DMS153 treated with DMSO at 0.1 percent for 48 hours (cell line): ENCODE data around the gene PDLIM5.

Experiments
- DNase-seq: peaks from one replicate; lab custom pipeline; 2025; ENCODE audit not compliant: unreplicated experiment; lab: John Stamatoyannopoulos, UW

Gene PDLIM5

DNA sequence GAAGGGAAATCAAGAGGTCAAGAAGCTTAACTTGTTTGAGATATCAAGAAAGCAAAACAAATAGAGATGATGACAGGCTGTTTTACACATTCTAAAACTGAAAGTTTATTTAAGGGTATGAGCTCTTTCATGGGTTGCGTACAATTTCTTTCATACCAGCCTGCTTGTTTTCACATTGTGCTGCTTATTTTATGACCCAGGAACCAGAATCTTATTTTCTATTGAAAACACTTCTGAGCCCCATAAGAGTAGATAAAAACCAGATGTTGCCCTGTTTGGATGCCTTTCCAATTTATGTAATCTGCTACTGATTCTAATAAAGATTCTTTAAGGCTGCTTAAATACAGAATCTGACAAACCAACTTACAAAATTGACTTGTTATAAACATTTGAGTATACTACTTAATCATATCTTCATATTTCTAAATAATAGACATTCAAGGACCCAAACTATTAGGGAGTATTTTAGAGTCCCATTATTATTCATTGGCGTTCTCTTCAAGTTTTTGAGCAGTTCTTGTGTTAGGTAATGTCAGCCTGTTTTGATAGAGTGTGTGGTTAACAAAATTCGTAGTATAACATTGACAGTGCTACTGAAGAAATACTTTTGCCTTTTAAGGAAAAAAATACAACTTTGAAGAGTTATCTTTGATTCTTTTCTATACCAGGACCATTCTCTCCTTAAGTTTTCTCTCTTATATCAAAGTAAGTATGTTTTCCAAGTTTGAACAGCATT is 74.4 kb downstream of the PDLIM5 start:
- DNase-seq = no peak

GRCh38 chr4:94527556-94528233 is 76.0 kb downstream of the PDLIM5 start:
- no peak for DNase-seq

DNA sequence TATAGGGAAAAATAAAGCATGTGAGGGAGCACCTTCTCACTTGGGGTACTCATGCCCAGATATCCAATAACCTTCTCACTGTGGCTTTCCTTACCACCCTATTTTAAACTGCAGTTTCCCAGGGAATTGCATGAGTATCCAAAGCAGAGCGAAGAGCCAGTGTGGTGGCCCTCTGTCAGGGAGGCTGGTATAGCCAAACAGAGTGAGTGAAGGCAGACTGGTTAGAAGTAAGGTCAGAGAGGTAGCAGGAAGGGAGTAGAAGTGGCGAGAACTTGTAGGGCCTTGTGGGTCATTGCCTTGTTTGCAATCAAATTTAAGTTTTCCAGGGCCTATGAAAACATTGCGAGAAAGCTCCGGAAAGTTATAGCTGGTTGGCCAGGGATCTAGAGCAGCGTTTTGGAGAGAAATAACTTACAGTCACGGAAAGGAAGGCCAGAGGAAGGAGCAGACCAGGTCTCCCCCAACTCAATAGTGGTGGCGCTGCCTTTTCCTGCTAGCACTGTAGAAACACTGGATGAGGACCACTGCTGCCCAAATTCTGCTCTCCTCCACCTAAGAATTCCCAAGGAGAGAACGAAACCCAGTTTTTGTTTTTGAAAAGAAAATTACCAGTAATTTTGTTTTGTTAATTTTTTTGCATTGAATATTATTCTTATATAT is 77.2 kb downstream of the PDLIM5 start:
- DNase-seq = no peak

DNA sequence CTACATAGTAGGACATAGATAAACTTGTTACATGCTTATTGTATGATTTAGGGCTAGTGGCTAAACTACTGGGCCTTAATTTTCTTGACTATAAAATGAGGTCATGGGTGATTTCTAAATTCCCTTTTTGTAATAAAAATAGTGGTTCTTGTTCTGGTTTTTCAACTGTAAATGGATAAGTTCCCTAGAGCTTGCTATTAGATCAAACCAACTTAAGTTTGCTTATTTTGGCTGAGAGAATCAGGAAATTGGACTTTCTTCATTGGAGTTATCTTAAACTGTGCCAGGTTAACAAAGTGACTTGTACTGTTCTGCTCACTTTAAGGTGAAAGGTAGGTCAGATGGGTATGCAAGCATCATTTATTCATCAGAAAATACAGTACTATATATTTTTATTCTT is 78.3 kb downstream of the PDLIM5 start:
- DNase-seq = no peak

GRCh38 chr4:94531991-94532789 is 80.4 kb downstream of the PDLIM5 start:
- DNase-seq = no peak

- DNase-seq = peak; percentile 70
Observed at GRCh38 chr4:94533405-94534223, 81.9 kb downstream of the PDLIM5 start.

GRCh38 chr4:94534401-94535312 is 82.9 kb downstream of the PDLIM5 start:
- no peak for DNase-seq

GRCh38 chr4:94536049-94536448 is 84.3 kb downstream of the PDLIM5 start:
- DNase-seq = no peak

- no peak for DNase-seq
Observed at GRCh38 chr4:94536649-94537469, 85.1 kb downstream of the PDLIM5 start.

DNA sequence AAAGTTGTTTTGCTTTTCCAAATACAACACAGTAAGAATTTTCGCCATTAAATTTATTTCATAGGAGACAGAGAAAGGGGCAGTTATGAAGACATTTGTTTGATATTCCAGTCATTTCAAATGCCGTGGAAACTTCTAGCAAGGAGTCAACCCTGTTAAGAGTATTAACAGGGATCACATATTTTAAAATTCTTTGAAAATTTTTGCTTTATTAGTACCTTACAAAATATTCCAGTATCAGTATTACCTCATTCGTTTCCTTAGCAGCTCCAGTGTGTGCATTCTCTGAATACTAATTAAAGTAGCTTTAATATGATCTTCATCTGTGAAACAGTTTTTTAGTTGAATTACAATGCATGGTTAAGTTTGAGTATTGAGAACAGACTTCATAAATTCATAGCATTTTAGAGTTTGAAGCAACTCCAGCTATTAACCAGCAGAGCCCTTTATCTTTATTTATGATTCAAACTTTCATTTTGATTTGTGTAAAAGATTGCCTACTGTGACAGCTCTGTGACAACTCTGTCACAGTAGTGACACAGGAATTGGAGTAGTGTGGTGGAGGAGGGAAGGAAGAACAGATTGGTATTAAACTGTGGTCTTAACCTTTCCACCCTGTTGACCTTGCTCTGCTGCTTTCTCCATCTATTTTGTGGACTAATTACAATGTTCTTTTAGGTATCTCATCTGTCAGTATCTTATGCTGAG is 86.3 kb downstream of the PDLIM5 start:
- no peak for DNase-seq

DNA sequence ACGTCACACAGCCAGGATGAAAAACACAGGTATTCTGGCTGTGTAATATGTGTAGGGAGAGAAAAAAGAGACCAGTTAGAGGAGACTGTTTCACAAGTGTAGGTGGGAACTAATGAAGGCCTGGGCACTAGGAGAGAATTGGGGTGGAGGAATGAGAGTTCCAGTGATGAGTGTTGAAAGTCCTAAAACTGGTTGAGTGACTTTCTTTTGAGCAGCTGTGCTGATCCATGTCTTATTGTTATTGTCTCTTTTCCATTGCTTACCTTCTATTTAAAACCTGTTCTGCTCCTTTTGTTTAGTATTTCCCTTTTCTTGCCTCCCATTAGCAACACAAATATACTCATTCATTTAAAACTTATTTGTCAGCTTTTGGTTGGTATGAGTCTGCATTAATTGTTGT is 88.7 kb downstream of the PDLIM5 start:
- peak; percentile 32 for DNase-seq

GRCh38 chr4:94544811-94545210 is 93.1 kb downstream of the PDLIM5 start:
- no peak for DNase-seq

DNA sequence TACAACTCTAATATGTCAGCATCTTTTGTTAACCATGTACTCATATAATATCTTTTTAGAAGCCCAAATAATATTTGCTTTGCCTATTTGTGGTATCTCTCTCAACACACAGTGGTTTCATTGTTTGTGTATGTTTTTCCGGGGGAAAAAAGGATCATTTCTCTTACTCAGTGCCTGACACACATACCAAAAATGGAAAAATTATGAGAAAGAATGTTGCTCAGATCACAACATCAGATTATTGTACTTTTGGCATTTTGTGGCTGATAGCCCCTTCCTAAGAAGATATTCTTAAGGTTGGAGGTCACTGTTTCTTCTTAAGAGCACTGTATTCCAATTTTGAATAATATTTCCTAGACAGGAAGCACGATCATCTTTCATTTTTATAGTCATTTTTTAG is 93.6 kb downstream of the PDLIM5 start:
- no peak for DNase-seq

GRCh38 chr4:94546949-94547348 is 95.2 kb downstream of the PDLIM5 start:
- no peak for DNase-seq

DNA sequence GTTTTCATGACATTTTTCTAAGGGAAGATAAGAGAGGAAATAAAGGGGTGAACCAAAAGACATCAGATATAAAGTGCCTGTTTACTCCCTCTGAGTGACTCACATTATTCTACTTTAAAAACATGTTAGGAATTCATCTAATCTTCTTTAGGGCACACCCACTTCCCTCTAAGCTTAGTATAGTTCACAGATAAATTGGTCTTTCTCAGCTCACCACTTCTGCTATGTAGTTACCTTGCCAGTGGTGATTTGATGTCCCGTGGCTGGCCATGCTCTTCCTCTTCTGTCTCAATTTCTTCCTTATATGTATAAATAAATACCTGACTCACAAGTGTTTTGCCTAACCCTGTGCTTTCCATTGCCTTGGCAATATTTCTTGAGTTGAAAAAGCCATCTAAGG is 96.8 kb downstream of the PDLIM5 start:
- no peak for DNase-seq

DNA sequence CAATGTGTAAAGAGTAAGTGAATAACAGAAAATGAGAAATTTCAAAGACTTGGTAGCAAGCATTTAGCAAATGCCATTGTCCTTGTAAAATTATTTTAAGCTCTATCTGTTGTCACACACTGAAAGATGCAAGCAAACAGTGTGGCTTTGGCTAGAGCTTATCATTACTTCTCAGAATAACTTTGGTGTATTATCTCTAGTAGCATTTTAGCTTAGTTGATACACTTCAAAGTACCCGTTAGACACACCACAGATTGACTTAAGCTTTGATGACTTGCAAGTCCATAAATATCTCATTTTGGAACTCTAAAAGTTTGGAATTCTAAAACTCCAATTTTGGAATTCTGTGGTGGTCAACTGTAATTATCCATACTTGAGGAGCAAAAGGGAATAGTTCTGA is 98.6 kb downstream of the PDLIM5 start:
- DNase-seq = no peak

DNA sequence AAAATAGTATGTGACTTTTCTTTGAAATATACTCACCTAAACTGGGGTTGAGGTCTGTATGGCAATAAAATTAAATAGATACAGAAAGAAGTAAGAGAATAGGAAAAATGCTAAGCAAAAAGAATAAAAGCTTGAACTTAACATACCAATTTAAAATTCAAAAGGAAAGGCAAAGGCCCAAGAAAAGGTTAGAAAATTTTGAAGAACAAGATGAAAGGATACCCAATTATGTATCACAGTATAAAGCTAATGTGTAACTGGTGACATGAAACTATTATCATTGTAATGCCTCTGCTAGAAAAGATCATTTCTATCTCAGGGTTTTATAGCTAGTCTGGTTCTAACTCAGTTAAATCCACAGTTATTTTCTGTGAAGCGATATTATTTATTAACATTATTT is 99.1 kb downstream of the PDLIM5 start:
- DNase-seq = no peak
